ENCODE results near the gene PCGF3. TPM values are rescaled to one million over a fixed set of nuclear protein-coding genes. Genes with fewer than 3 reads are reported as not detected.

PCGF3 gene
- total and polyA plus RNA-seq, 12 donors = 17.5 to 50.8 (median 21.9) TPM

GRCh38 chr4:761739-762138, 56.1 kb downstream of the PCGF3 start:
- DNase-seq = no peak
- Histone ChIP-seq H3K9me3 (no peaks in the 10 kb centered on the region), H3K27ac (no peak overlapping the region), H3K27me3 (no peaks in the 10 kb centered on the region), H3K36me3 (peaks cover 0 to 81% (median 19%) of the 10 kb centered on the region in 9 donors), H3K4me1 (peaks cover 0 to 15% (median 0%) of the 10 kb centered on the region in 9 donors), H3K4me3 (no peak overlapping the region)
- TF ChIP-seq CTCF (IDR thresholded peaks at IDR 0.05) = no peak
- intact Hi-C loops (cut with DNase I) = no loop called here
- no peak for ATAC-seq
- 95% methylated on average over 14 of the region's 14 CpGs for WGBS, 2 donors

- Histone ChIP-seq H3K27ac (no peak overlapping the region), H3K4me3 (no peak overlapping the region), H3K36me3 (peaks cover 0 to 81% (median 25%) of the 10 kb centered on the region in 9 donors), H3K27me3 (no peaks in the 10 kb centered on the region), H3K4me1 (peaks cover 0 to 15% (median 0%) of the 10 kb centered on the region in 9 donors), H3K9me3 (no peaks in the 10 kb centered on the region)
- intact Hi-C loops (cut with DNase I) = no loop called here
- no peak for TF ChIP-seq CTCF (IDR thresholded peaks at IDR 0.05)
- no peak for DNase-seq
- 88 to 90% methylated on average over 24 of the region's 24 CpGs for WGBS, 2 donors
- ATAC-seq = peak in 2 of 8 donors; percentile 7 to 9
These were observed 56.9 kb downstream of the PCGF3 start for GRCh38 chr4:762211-763190.

- H3K4me1 ChIP-seq = peaks cover 0 to 15% (median 0%) of the 10 kb centered on the region in 9 donors
- no peak for DNase-seq
- H3K9me3 ChIP-seq = no peaks in the 10 kb centered on the region
- H3K36me3 ChIP-seq = peaks cover 0 to 84% (median 31%) of the 10 kb centered on the region in 9 donors
- no peak overlapping the region for H3K4me3 ChIP-seq
- 94 to 95% methylated on average over 23 of the region's 23 CpGs for WGBS, 2 donors
- no peak overlapping the region for H3K27ac ChIP-seq
- peak in 1 of 8 donors; percentile 14 for ATAC-seq
- no peak for TF ChIP-seq CTCF (IDR thresholded peaks at IDR 0.05)
- H3K27me3 ChIP-seq = no peaks in the 10 kb centered on the region
- intact Hi-C loops (cut with DNase I) = no loop called here
These were observed 57.7 kb downstream of the PCGF3 start for GRCh38 chr4:763191-763810.

GRCh38 chr4:763922-764321, 58.3 kb downstream of the PCGF3 start:
- Histone ChIP-seq H3K4me3 (no peak overlapping the region), H3K27me3 (no peaks in the 10 kb centered on the region), H3K4me1 (peaks cover 0 to 15% (median 0%) of the 10 kb centered on the region in 9 donors), H3K36me3 (peaks cover 0 to 91% (median 31%) of the 10 kb centered on the region in 9 donors), H3K27ac (no peak overlapping the region), H3K9me3 (no peaks in the 10 kb centered on the region)
- no peak for TF ChIP-seq CTCF (IDR thresholded peaks at IDR 0.05)
- DNase-seq = no peak
- ATAC-seq = peak in 1 of 8 donors; percentile 29
- intact Hi-C loops (cut with DNase I) = no loop called here
- 93 to 96% methylated on average over 11 of the region's 11 CpGs for WGBS, 2 donors
